GM12878 (cell line): ENCODE results near the gene GALNS. TPM values are rescaled to one million over a fixed set of nuclear protein-coding genes. Genes with fewer than 3 reads are reported as not detected.

ENCODE experiments used
- BHLHE40 ChIP-seq, 2 experiments: fragments of 450-650 bp in 1 of 2; IDR thresholded peaks; 2 replicates each; pipeline ENCODE4 v1.6.1; 2011 to 2017; ENCODE audit warnings: low read depth in 2 of 2, borderline replicate concordance in 1 of 2, improper control_type of control experiment in 1 of 2, low read length in 1 of 2, mild to moderate bottlenecking in 1 of 2
- CEBPB ChIP-seq, 2 experiments: fragments of 150-350 bp in 1 of 2; IDR thresholded peaks; 2 replicates each; pipeline ENCODE4 v1.6.1; 2012 to 2014; ENCODE audit warnings: low read depth in 2 of 2, low read length in 2 of 2, borderline replicate concordance in 1 of 2, inconsistent platforms in 1 of 2
- CREB1 ChIP-seq: IDR thresholded peaks from 2 replicates; pipeline ENCODE4 v1.6.1; 2012; ENCODE audit warnings: low read depth, mild to moderate bottlenecking, inconsistent platforms
- DPF2 ChIP-seq: fragments of 450-650 bp; IDR thresholded peaks from 2 replicates; pipeline ENCODE4 v1.6.1; 2017; ENCODE audit warnings: mild to moderate bottlenecking
- E2F8 ChIP-seq: fragments of 450-650 bp; IDR thresholded peaks from 2 replicates; pipeline ENCODE4 v1.6.1; 2018; ENCODE audit warnings: mild to moderate bottlenecking, low read depth, moderate library complexity; ENCODE audit not compliant: partially characterized antibody
- EED ChIP-seq: sonication (generic); IDR thresholded peaks from 2 replicates; pipeline ENCODE4 v1.6.1; 2016; ENCODE audit warnings: antibody characterized with exemption, low read depth
- ELK1 ChIP-seq: IDR thresholded peaks from 2 replicates; pipeline ENCODE4 v1.6.1; 2012; ENCODE audit warnings: low read depth, low read length, improper control_type of control experiment
- ESRRA ChIP-seq: IDR thresholded peaks from 2 replicates; pipeline ENCODE4 v1.6.1; 2012; ENCODE audit warnings: mild to moderate bottlenecking, low read length, improper control_type of control experiment
- ETV6 ChIP-seq, 2 experiments: fragments of 450-650 bp in 1 of 2; IDR thresholded peaks in 1 of 2; conservative IDR thresholded peaks in 1 of 2; 2 replicates each; pipeline ENCODE4 v1.6.1; 2014; ENCODE audit warnings: antibody characterized with exemption in 1 of 2, borderline replicate concordance in 1 of 2, low read depth in 1 of 2, mild to moderate bottlenecking in 1 of 2, moderate library complexity in 1 of 2
- HDAC2 ChIP-seq: fragments of 200-600 bp; sonication (generic); IDR thresholded peaks from 2 replicates; pipeline ENCODE4 v1.6.1; 2017
- HSF1 ChIP-seq: fragments of 150-350 bp; IDR thresholded peaks from 2 replicates; pipeline ENCODE4 v1.6.1; 2014; ENCODE audit warnings: mild to moderate bottlenecking, low read depth, low read length
- SIN3A ChIP-seq: IDR thresholded peaks from 2 replicates; pipeline ENCODE4 v1.6.1; 2012; ENCODE audit warnings: low read depth, low read length, improper control_type of control experiment
- SMAD5 ChIP-seq: IDR thresholded peaks from 2 replicates; pipeline ENCODE4 v1.6.1; 2016; ENCODE audit warnings: antibody characterized with exemption, low read depth
- SRF ChIP-seq, 2 experiments: IDR thresholded peaks; 2 replicates each; pipeline ENCODE4 v1.6.1; 2011; ENCODE audit warnings: low read depth in 2 of 2, low read length in 2 of 2, mild to moderate bottlenecking in 1 of 2, moderate library complexity in 1 of 2
- TAF1 ChIP-seq: IDR thresholded peaks from 2 replicates; pipeline ENCODE4 v1.6.1; 2011; ENCODE audit warnings: mild to moderate bottlenecking, low read depth, low read length, borderline replicate concordance
- TCF7 ChIP-seq: IDR thresholded peaks from 2 replicates; pipeline ENCODE4 v1.6.1; 2014; ENCODE audit warnings: antibody characterized with exemption, borderline replicate concordance
- polyA plus RNA-seq, 11 experiments: library from polyadenylated mRNA; depleted of rRNA in 4 of 11; unstranded in 6 of 11; stranded (reverse) in 5 of 11; fragments of >200 nt; fragmentation: Nextera tagmentation in 4 of 11; fragmentation: Illumina TruSeq in 1 of 11; extraction: Ambion mirVana in 4 of 11; extraction: Trizol in 1 of 11; gene quantifications; 1 replicate in 1 of 11; 2 replicates in 10 of 11; pipeline versions ENCODE4 v1.2.1 to v1.2.3, GENCODE V29; 2011 to 2016; ENCODE audit warnings: inconsistent platforms in 2 of 11, missing spikeins in 2 of 11, low read depth in 1 of 11
- total RNA-seq, 4 experiments: library from RNA; depleted of rRNA in 3 of 4; stranded (reverse); fragments of >200 nt in 3 of 4; fragmentation: Illumina TruSeq in 1 of 4; extraction: Trizol in 1 of 4; gene quantifications; 2 replicates each; pipeline versions ENCODE4 v1.2.1 to v1.2.3, GENCODE V29; 2013 to 2021
- TF ChIP-seq, protein P1 (sequence below): fragments of 450-650 bp; IDR thresholded peaks from 2 replicates; pipeline ENCODE4 v1.6.1; 2017; ENCODE audit warnings: mild to moderate bottlenecking
- TF ChIP-seq, protein P2 (sequence below): fragments of 450-650 bp; conservative IDR thresholded peaks from 2 replicates; pipeline ENCODE4 v1.6.1; 2017; ENCODE audit warnings: mild to moderate bottlenecking, moderate library complexity

Gene GALNS
- total and polyA plus RNA-seq, 10 of the 15 experiments (the other 5 are each of a cell fraction or from before 2014, with no cell fraction given): 0.37 to 12.4 (median 5.3) TPM

GRCh38 chr16:88781140-88782077 lies 75.3 kb downstream of the GALNS start (continued):
- no peak for TF ChIP-seq ELK1
- TF ChIP-seq TAF1: no peak
- TF ChIP-seq SMAD5: no peak
- TF ChIP-seq SIN3A: peak; percentile 45; the same call in 1 of the 2 replicates
- no peak for TF ChIP-seq TCF7
- TF ChIP-seq EED: peak; percentile 63
- no peak for TF ChIP-seq E2F8
- no peak for TF ChIP-seq HDAC2
- TF ChIP-seq CEBPB (IDR thresholded peaks at IDR 0.05; ENCODE audit: borderline replicate concordance in 1 of 2, low read depth in 2 of 2, low read length in 2 of 2): no peak
- no peak for TF ChIP-seq HSF1
- TF ChIP-seq CREB1: no peak
- TF ChIP-seq, protein P1, sequence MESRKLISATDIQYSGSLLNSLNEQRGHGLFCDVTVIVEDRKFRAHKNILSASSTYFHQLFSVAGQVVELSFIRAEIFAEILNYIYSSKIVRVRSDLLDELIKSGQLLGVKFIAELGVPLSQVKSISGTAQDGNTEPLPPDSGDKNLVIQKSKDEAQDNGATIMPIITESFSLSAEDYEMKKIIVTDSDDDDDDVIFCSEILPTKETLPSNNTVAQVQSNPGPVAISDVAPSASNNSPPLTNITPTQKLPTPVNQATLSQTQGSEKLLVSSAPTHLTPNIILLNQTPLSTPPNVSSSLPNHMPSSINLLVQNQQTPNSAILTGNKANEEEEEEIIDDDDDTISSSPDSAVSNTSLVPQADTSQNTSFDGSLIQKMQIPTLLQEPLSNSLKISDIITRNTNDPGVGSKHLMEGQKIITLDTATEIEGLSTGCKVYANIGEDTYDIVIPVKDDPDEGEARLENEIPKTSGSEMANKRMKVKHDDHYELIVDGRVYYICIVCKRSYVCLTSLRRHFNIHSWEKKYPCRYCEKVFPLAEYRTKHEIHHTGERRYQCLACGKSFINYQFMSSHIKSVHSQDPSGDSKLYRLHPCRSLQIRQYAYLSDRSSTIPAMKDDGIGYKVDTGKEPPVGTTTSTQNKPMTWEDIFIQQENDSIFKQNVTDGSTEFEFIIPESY: no peak
- TF ChIP-seq ETV6 (conservative IDR thresholded peaks at IDR 0.05 in 1 of 2, IDR thresholded peaks at IDR 0.05 in 1 of 2; ENCODE audit: borderline replicate concordance in 1 of 2, low read depth in 1 of 2): peak in 1 of 2 experiments; percentile 72; a peak in 2 of 4 replicates
- TF ChIP-seq SRF (IDR thresholded peaks at IDR 0.05; ENCODE audit: low read depth in 2 of 2, low read length in 2 of 2): no peak
- no peak for TF ChIP-seq ESRRA
- TF ChIP-seq, protein P2, sequence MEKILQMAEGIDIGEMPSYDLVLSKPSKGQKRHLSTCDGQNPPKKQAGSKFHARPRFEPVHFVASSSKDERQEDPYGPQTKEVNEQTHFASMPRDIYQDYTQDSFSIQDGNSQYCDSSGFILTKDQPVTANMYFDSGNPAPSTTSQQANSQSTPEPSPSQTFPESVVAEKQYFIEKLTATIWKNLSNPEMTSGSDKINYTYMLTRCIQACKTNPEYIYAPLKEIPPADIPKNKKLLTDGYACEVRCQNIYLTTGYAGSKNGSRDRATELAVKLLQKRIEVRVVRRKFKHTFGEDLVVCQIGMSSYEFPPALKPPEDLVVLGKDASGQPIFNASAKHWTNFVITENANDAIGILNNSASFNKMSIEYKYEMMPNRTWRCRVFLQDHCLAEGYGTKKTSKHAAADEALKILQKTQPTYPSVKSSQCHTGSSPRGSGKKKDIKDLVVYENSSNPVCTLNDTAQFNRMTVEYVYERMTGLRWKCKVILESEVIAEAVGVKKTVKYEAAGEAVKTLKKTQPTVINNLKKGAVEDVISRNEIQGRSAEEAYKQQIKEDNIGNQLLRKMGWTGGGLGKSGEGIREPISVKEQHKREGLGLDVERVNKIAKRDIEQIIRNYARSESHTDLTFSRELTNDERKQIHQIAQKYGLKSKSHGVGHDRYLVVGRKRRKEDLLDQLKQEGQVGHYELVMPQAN: peak; percentile 6; the same call in 1 of the 2 replicates
- 0 out of 4 replicates have a peak, but pooled peaks of 1 of the 2 experiments have one; percentile 16 for TF ChIP-seq BHLHE40 (IDR thresholded peaks at IDR 0.05; ENCODE audit: borderline replicate concordance in 1 of 2, low read depth in 2 of 2, low read length in 1 of 2)
- peak; percentile 50 for TF ChIP-seq DPF2
